NCI-H1105 treated with DMSO at 0.1 percent for 48 hours (cell line): ENCODE measurements around the gene POLRMT.

Source experiments
- DNase-seq: peaks from one replicate; lab custom pipeline; 2025; lab: John Stamatoyannopoulos, UW

The POLRMT gene

GRCh38 chr19:579111-579841 is 54.1 kb downstream of the POLRMT start:
- no peak for DNase-seq

- no peak for DNase-seq
Observed at GRCh38 chr19:577439-578392, 55.6 kb downstream of the POLRMT start.

GRCh38 chr19:576768-577438 is 56.4 kb downstream of the POLRMT start:
- no peak for DNase-seq

GRCh38 chr19:575527-576506 is 57.5 kb downstream of the POLRMT start:
- DNase-seq, result no peak

- DNase-seq, result no peak
Observed at GRCh38 chr19:574658-575526, 58.4 kb downstream of the POLRMT start.

- DNase-seq, result no peak
Observed at GRCh38 chr19:573519-573825, 59.9 kb downstream of the POLRMT start.

GRCh38 chr19:572743-573518 is 60.4 kb downstream of the POLRMT start:
- DNase-seq, result peak; percentile 27

GRCh38 chr19:572140-572742 is 61.1 kb downstream of the POLRMT start, which contains the start of gene BSG:
Gene BSG (plus strand): TSS chr19:572596. CDS start chr19:572635, 39 bp downstream.
- peak; percentile 97 for DNase-seq

- peak; percentile 61 for DNase-seq
Observed at GRCh38 chr19:571566-571974, 61.8 kb downstream of the POLRMT start.

GRCh38 chr19:570937-571565 is 62.3 kb downstream of the POLRMT start:
- DNase-seq, result peak; percentile 78

GRCh38 chr19:570251-570686 is 63.1 kb downstream of the POLRMT start:
- no peak for DNase-seq

GRCh38 chr19:567296-567900 is 65.9 kb downstream of the POLRMT start:
- DNase-seq, result no peak
